ENCODE results near the gene KCNAB1. TPM values are rescaled to one million over a fixed set of nuclear protein-coding genes. Genes with fewer than 3 reads are reported as not detected.

The KCNAB1 gene
- total and polyA plus RNA-seq, 2 of the 8 experiments (the other 6 are each of a cell fraction or from before 2014, with no cell fraction given): 0.51 to 2.3 TPM

- Histone ChIP-seq H3K4me3 (ENCODE audit: extremely low read depth in 1 of 4, insufficient read depth in 2 of 4, low read depth in 3 of 4, low read length in 4 of 4) (no peak overlapping the region), H3K4ac (replicated peaks; ENCODE audit: insufficient read length, low read depth, low read length) (no peak overlapping the region), H3K79me1 (ENCODE audit: low read depth, low read length) (no peaks in the 10 kb centered on the region), H3K27me3 (replicated peaks in 1 of 4; ENCODE audit: control insufficient read depth in 3 of 4, extremely low read depth in 1 of 4, insufficient read depth in 3 of 4, low read length in 3 of 4) (no peaks in the 10 kb centered on the region), H3K36me3 (ENCODE audit: control insufficient read depth in 2 of 4, insufficient read depth in 4 of 4, low read length in 3 of 4) (no peaks in the 10 kb centered on the region), H3K4me1 (replicated peaks in 1 of 4; ENCODE audit: control insufficient read depth in 3 of 4, insufficient read depth in 4 of 4, low read length in 3 of 4) (no peaks in the 10 kb centered on the region), H3K18ac (ENCODE audit: extremely low read depth, low read length) (no peak overlapping the region), H3K9ac (replicated peaks in 1 of 4; ENCODE audit: extremely low read depth in 1 of 4, low read depth in 3 of 4, low read length in 3 of 4) (no peak overlapping the region), H2BK20ac (ENCODE audit: low read length) (no peak overlapping the region), H3K79me2 (ENCODE audit: control insufficient read depth in 1 of 2, insufficient read depth in 2 of 2, low read length in 2 of 2) (no peaks in the 10 kb centered on the region), H4K5ac (ENCODE audit: insufficient read length, low read depth, low read length) (no peak overlapping the region), H4K20me1 (replicated peaks in 1 of 2; ENCODE audit: control insufficient read depth in 1 of 2, insufficient read depth in 2 of 2, low read length in 2 of 2) (no peaks in the 10 kb centered on the region), H2BK15ac (ENCODE audit: low read length) (no peak overlapping the region), H2BK12ac (ENCODE audit: low read depth, low read length) (no peak overlapping the region), H3K9me3 (ENCODE audit: insufficient read depth in 2 of 2, low read depth in 1 of 2, low read length in 1 of 2) (no peaks in the 10 kb centered on the region), H2AFZ (ENCODE audit: low read length) (no peak overlapping the region), H3K27ac (ENCODE audit: low read depth, low read length) (no peak overlapping the region), H3K23me2 (ENCODE audit: low read depth, low read length) (no peaks in the 10 kb centered on the region), H2AK5ac (ENCODE audit: low read depth, low read length) (no peak overlapping the region), H4K8ac (ENCODE audit: extremely low read depth, insufficient read depth, low read length) (no peak overlapping the region), H3K14ac (ENCODE audit: insufficient read length) (no peak overlapping the region), H4K91ac (replicated peaks; ENCODE audit: insufficient read length, low read length) (no peak overlapping the region), H2BK120ac (replicated peaks; ENCODE audit: low read depth, low read length) (no peak overlapping the region), H3K23ac (ENCODE audit: insufficient read length) (no peak overlapping the region), H3K56ac (replicated peaks; ENCODE audit: insufficient read length, low read depth, low read length) (no peak overlapping the region), H2BK5ac (ENCODE audit: low read depth, low read length) (no peak overlapping the region), H3K4me2 (ENCODE audit: insufficient read depth in 1 of 2, low read depth in 2 of 2, low read length in 2 of 2) (no peak overlapping the region)
- CTCF ChIA-PET (ENCODE audit: partially characterized antibody): interaction anchor here (0.8 to 2.6 kb wide), 8 partner anchors 9 to 201 kb away, joined by 3 to 8 read pairs (median 4); no protein-coding TSS in a partner anchor
- no peak for DNase-seq (ENCODE audit: low read depth in 1 of 2, low spot score in 2 of 2)
- POLR2A ChIA-PET (ENCODE audit: partially characterized antibody): no interaction called here
- 95% methylated on average over 4 of the region's 6 CpGs; no CpG with 5 or more reads in 1 of the 2 experiments for WGBS, 2 experiments (ENCODE audit: extremely low coverage in 1 of 2, insufficient coverage in 1 of 2, insufficient read length in 1 of 2, insufficient replicate concordance in 2 of 2, low coverage in 1 of 2, low lambda C conversion rate in 2 of 2, missing lambda C conversion rate in 1 of 2)
- no peak for FAIRE-seq
- TF ChIP-seq TEAD4 (IDR thresholded peaks at IDR 0.05; ENCODE audit: low read depth, low read length): no peak
Measured at GRCh38 chr3:156351783-156352182, 231.4 kb downstream of the KCNAB1 start.

Measured in H1 (cell line).